Fibroblast of the conjunctiva (primary cell): ENCODE data around the gene GPR3.
"Not testable (repeated sequence)": the region's sequence is repeated elsewhere in the genome, so short reads cannot be mapped to it uniquely, and the experiment has no call there.

Experiments used
- DNase-seq: peaks from one replicate; pipeline ENCODE4 v3.0.0-alpha.2; 2010; ENCODE audit warnings: low read depth

Gene GPR3

GRCh38 chr1:27400082-27400962 is 7.9 kb downstream of the GPR3 start:
- no peak for DNase-seq

GRCh38 chr1:27400963-27401341 is 8.5 kb downstream of the GPR3 start:
- DNase-seq = no peak

- DNase-seq = peak; percentile 66
Observed at GRCh38 chr1:27402349-27402754, 9.9 kb downstream of the GPR3 start.

GRCh38 chr1:27403065-27403726 is 10.8 kb downstream of the GPR3 start:
- peak; percentile 66 for DNase-seq

GRCh38 chr1:27403931-27404330 is 11.5 kb downstream of the GPR3 start:
- no peak for DNase-seq

GRCh38 chr1:27405074-27405473 is 12.7 kb downstream of the GPR3 start:
- DNase-seq = no peak

GRCh38 chr1:27405598-27406361 is 13.4 kb downstream of the GPR3 start:
- DNase-seq = not testable (repeated sequence)

GRCh38 chr1:27406362-27406680 is 13.9 kb downstream of the GPR3 start:
- DNase-seq = no peak

- DNase-seq = not testable (repeated sequence)
Observed at GRCh38 chr1:27406791-27407190, 14.4 kb downstream of the GPR3 start.

GRCh38 chr1:27408151-27408550 is 15.7 kb downstream of the GPR3 start:
- no peak for DNase-seq

GRCh38 chr1:27409669-27410068 is 17.2 kb downstream of the GPR3 start:
- DNase-seq = no peak

- no peak for DNase-seq
Observed at GRCh38 chr1:27410709-27411108, 18.3 kb downstream of the GPR3 start.

GRCh38 chr1:27412502-27412901 is 20.1 kb downstream of the GPR3 start:
- no peak for DNase-seq

- DNase-seq = no peak
Observed at GRCh38 chr1:27413004-27413403, 20.6 kb downstream of the GPR3 start.

- DNase-seq = no peak
Observed at GRCh38 chr1:27414091-27414490, 21.7 kb downstream of the GPR3 start.

- peak; percentile 52 for DNase-seq
Observed at GRCh38 chr1:27416387-27417111, 24.1 kb downstream of the GPR3 start.

GRCh38 chr1:27417713-27418112 is 25.3 kb downstream of the GPR3 start:
- DNase-seq = no peak

- DNase-seq = peak; percentile 71
Observed at GRCh38 chr1:27418326-27419185, 26.1 kb downstream of the GPR3 start.

- no peak for DNase-seq
Observed at GRCh38 chr1:27423709-27424108, 31.3 kb downstream of the GPR3 start.

- DNase-seq = no peak
Observed at GRCh38 chr1:27427329-27427728, 34.9 kb downstream of the GPR3 start.

GRCh38 chr1:27427816-27428315 is 35.4 kb downstream of the GPR3 start:
- DNase-seq = no peak
